Measurements from ENCODE around the gene IGFBP4.

The IGFBP4 gene

GRCh38 chr17:40432864-40433528 is 10.3 kb upstream of the IGFBP4 start:
- DNase-seq, result no peak

GRCh38 chr17:40433551-40434415 is 9.5 kb upstream of the IGFBP4 start:
- DNase-seq, result no peak

GRCh38 chr17:40436636-40437035 is 6.6 kb upstream of the IGFBP4 start:
- no peak for DNase-seq

GRCh38 chr17:40437095-40437732 is 6.0 kb upstream of the IGFBP4 start:
- DNase-seq, result no peak

- no peak for DNase-seq
Observed at GRCh38 chr17:40440166-40440565, 3.1 kb upstream of the IGFBP4 start.

GRCh38 chr17:40442392-40443195 is 656 bp upstream of the IGFBP4 start:
- no peak for DNase-seq

- DNase-seq, result no peak
Observed at GRCh38 chr17:40443988-40444899, 994 bp downstream of the IGFBP4 start.

GRCh38 chr17:40445751-40446468 is 2.7 kb downstream of the IGFBP4 start:
- no peak for DNase-seq

- DNase-seq, result no peak
Observed at GRCh38 chr17:40447148-40447644, 3.9 kb downstream of the IGFBP4 start.

- DNase-seq, result no peak
Observed at GRCh38 chr17:40447806-40448205, 4.6 kb downstream of the IGFBP4 start.

- DNase-seq, result no peak
Observed at GRCh38 chr17:40448213-40448638, 5.0 kb downstream of the IGFBP4 start.

- no peak for DNase-seq
Observed at GRCh38 chr17:40448639-40449261, 5.5 kb downstream of the IGFBP4 start.

GRCh38 chr17:40450175-40450574 is 6.9 kb downstream of the IGFBP4 start:
- no peak for DNase-seq

GRCh38 chr17:40451420-40451819 is 8.2 kb downstream of the IGFBP4 start:
- no peak for DNase-seq

GRCh38 chr17:40452216-40452787 is 9.1 kb downstream of the IGFBP4 start:
- no peak for DNase-seq

- no peak for DNase-seq
Observed at GRCh38 chr17:40452921-40453378, 9.7 kb downstream of the IGFBP4 start.

GRCh38 chr17:40453881-40454612 is 10.8 kb downstream of the IGFBP4 start:
- no peak for DNase-seq

- DNase-seq, result no peak
Observed at GRCh38 chr17:40454613-40454995, 11.4 kb downstream of the IGFBP4 start.

GRCh38 chr17:40456396-40456951 is 13.2 kb downstream of the IGFBP4 start:
- no peak for DNase-seq

Measured in NCI-H2171 (cell line).